Ovary (tissue), 3 donors: ENCODE data around the gene REXO4.

Experiments used
- CTCF ChIP-seq, 3 donors: fragments of 450-650 bp in 2 of 3; fragments of 200-600 bp in 1 of 3; IDR thresholded peaks; one replicate each; pipeline versions ENCODE4 v1.5.1 to v1.8.0; 2016 to 2022; ENCODE audit warnings: antibody characterized with exemption in 3 of 3, mild to moderate bottlenecking in 1 of 3
- POLR2A ChIP-seq: fragments of 450-650 bp; IDR thresholded peaks from one replicate; pipeline ENCODE4 v1.6.1; 2017; ENCODE audit warnings: antibody characterized with exemption, mild to moderate bottlenecking, moderate library complexity
- donor health status: DM: no; HTN: no; CAD: no.

DNA sequence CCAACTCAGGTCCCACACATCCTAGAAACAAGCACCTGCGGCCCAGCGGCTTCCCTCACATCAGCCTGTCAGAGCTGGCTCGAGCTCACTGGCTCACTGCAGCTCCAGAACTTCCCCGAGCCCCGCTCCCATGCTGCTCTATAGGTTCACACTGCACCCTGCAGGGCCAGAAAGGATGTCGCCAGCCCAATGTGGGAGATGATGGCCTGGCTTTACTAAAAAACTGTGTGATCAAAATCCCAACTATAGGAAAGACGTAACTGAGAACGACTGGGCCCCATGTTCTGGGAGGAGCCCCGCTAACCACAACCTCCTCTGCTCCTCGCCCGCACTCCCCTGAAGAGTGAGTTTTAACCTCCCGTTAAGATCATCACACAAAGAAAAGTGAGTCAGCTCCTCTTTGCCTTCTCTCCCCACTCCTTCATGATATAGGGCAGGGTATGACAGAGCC, 46.5 kb downstream of the REXO4 start:
- TF ChIP-seq CTCF (IDR thresholded peaks at IDR 0.05) (no peak), POLR2A (no peak)
